Mesendoderm (in vitro differentiated cells): ENCODE measurements around the gene PDSS2.

ENCODE experiments used
- DNase-seq: peaks from one replicate; pipeline ENCODE4 v3.0.0; 2013
- H2AK5ac ChIP-seq: 2 replicates; pipeline ENCODE4 v1.6.1; 2013; ENCODE audit warnings: low read length, inconsistent platforms
- H2BK120ac ChIP-seq: 2 replicates; pipeline ENCODE4 v1.6.1; 2013; ENCODE audit warnings: low read depth, mild to moderate bottlenecking, low read length, moderate library complexity, mixed read lengths
- H2BK15ac ChIP-seq: replicated peaks from 2 replicates; pipeline ENCODE4 v1.6.1; 2013; ENCODE audit warnings: low read depth, mild to moderate bottlenecking, moderate library complexity
- H2BK5ac ChIP-seq: 2 replicates; pipeline ENCODE4 v1.6.1; 2013; ENCODE audit warnings: low read length, inconsistent platforms
- H3K18ac ChIP-seq: 2 replicates; pipeline ENCODE4 v1.6.1; 2013; ENCODE audit warnings: mild to moderate bottlenecking, low read length, mixed read lengths
- H3K23ac ChIP-seq: one replicate; pipeline ENCODE4 v1.6.1; 2013; ENCODE audit warnings: low read length
- H3K27ac ChIP-seq: 2 replicates; pipeline ENCODE4 v1.5.1; 2013; ENCODE audit warnings: low read depth, mild to moderate bottlenecking, inconsistent platforms, low read length, moderate library complexity
- H3K27me3 ChIP-seq: 2 replicates; pipeline ENCODE4 v1.6.1; 2013; ENCODE audit warnings: low read length, control low read depth, mild to moderate bottlenecking, inconsistent platforms; ENCODE audit not compliant: insufficient read depth, poor library complexity
- H3K36me3 ChIP-seq: 2 replicates; pipeline ENCODE4 v1.6.1; 2013; ENCODE audit warnings: low read length, inconsistent platforms; ENCODE audit not compliant: control insufficient read depth, insufficient read depth
- H3K4ac ChIP-seq: one replicate; pipeline ENCODE4 v1.6.1; 2013; ENCODE audit warnings: low read depth, mild to moderate bottlenecking, low read length, moderate library complexity
- H3K4me1 ChIP-seq: 2 replicates; pipeline ENCODE4 v1.6.1; 2013; ENCODE audit warnings: low read depth, low read length, inconsistent platforms; ENCODE audit not compliant: control insufficient read depth
- H3K4me2 ChIP-seq: 2 replicates; pipeline ENCODE4 v1.6.1; 2013; ENCODE audit warnings: low read length
- H3K4me3 ChIP-seq: 2 replicates; pipeline ENCODE4 v1.5.1; 2013; ENCODE audit warnings: mild to moderate bottlenecking, low read length
- H3K56ac ChIP-seq: one replicate; pipeline ENCODE4 v1.6.1; 2013; ENCODE audit warnings: low read length
- H3K79me1 ChIP-seq: 2 replicates; pipeline ENCODE4 v1.6.1; 2013; ENCODE audit warnings: low read length, inconsistent platforms
- H3K79me2 ChIP-seq: 2 replicates; pipeline ENCODE4 v1.6.1; 2013; ENCODE audit warnings: mild to moderate bottlenecking, low read length; ENCODE audit not compliant: control insufficient read depth, insufficient read depth
- H3K9ac ChIP-seq: 2 replicates; pipeline ENCODE4 v1.6.1; 2013; ENCODE audit warnings: low read length, inconsistent platforms
- H4K5ac ChIP-seq: one replicate; pipeline ENCODE4 v1.6.1; 2013; ENCODE audit warnings: low read length
- H4K8ac ChIP-seq: one replicate; pipeline ENCODE4 v1.6.1; 2013; ENCODE audit warnings: low read depth, mild to moderate bottlenecking, control low read depth, low read length, moderate library complexity
- WGBS: extraction: QIAGEN DNeasy Blood & Tissue Kit; methylation state at CpG from one replicate; pipeline ENCODE4 v1.1.7; 2013; ENCODE audit warnings: low lambda C conversion rate, missing lambda C conversion rate; ENCODE audit not compliant: insufficient coverage; ENCODE audit errors: extremely low coverage; 5-methylcytosine and 5-hydroxymethylcytosine counted together

Gene PDSS2

GRCh38 chr6:107235007-107235406 is 224.4 kb downstream of the PDSS2 start:
- H3K4me1 ChIP-seq, result no peaks in the 10 kb centered on the region
- H3K56ac ChIP-seq, result no peak overlapping the region
- no peak overlapping the region for H2BK120ac ChIP-seq
- no peak overlapping the region for H2BK15ac ChIP-seq
- no peak overlapping the region for H3K18ac ChIP-seq
- H3K4ac ChIP-seq, result no peak overlapping the region
- no peak overlapping the region for H4K8ac ChIP-seq
- no peak overlapping the region for H3K4me3 ChIP-seq
- no peaks in the 10 kb centered on the region for H3K79me1 ChIP-seq
- no peaks in the 10 kb centered on the region for H3K27me3 ChIP-seq
- no peak overlapping the region for H3K27ac ChIP-seq
- no peaks in the 10 kb centered on the region for H3K36me3 ChIP-seq
- DNase-seq, result no peak
- H3K9ac ChIP-seq, result no peak overlapping the region
- no CpG with 5 or more reads among the region's 2 CpGs for WGBS
- no peak overlapping the region for H2AK5ac ChIP-seq
- no peak overlapping the region for H4K5ac ChIP-seq
- no peaks in the 10 kb centered on the region for H3K79me2 ChIP-seq
- H3K4me2 ChIP-seq, result no peak overlapping the region
- no peak overlapping the region for H2BK5ac ChIP-seq
- H3K23ac ChIP-seq, result no peak overlapping the region

- no peak overlapping the region for H3K56ac ChIP-seq
- WGBS, result no CpG with 5 or more reads among the region's 3 CpGs
Measured at GRCh38 chr6:107231243-107231642, 228.1 kb downstream of the PDSS2 start.

GRCh38 chr6:107230448-107230847 is 228.9 kb downstream of the PDSS2 start:
- H4K5ac ChIP-seq, result no peak overlapping the region
- H3K36me3 ChIP-seq, result no peaks in the 10 kb centered on the region
- H3K79me2 ChIP-seq, result no peaks in the 10 kb centered on the region
- H3K9ac ChIP-seq, result no peak overlapping the region
- H4K8ac ChIP-seq, result no peak overlapping the region
- H3K18ac ChIP-seq, result no peak overlapping the region
- no peaks in the 10 kb centered on the region for H3K4me1 ChIP-seq
- no peak overlapping the region for H3K4me2 ChIP-seq
- no peak for DNase-seq
- no peak overlapping the region for H2AK5ac ChIP-seq
- no peak overlapping the region for H2BK15ac ChIP-seq
- no CpG with 5 or more reads among the region's 1 CpG for WGBS
- no peaks in the 10 kb centered on the region for H3K79me1 ChIP-seq
- H3K27ac ChIP-seq, result no peak overlapping the region
- no peak overlapping the region for H3K23ac ChIP-seq
- no peak overlapping the region for H3K4me3 ChIP-seq
- no peaks in the 10 kb centered on the region for H3K27me3 ChIP-seq
- H3K4ac ChIP-seq, result no peak overlapping the region
- H3K56ac ChIP-seq, result no peak overlapping the region
- H2BK120ac ChIP-seq, result no peak overlapping the region
- no peak overlapping the region for H2BK5ac ChIP-seq

More at GRCh38 chr6:107231243-107231642, 228.1 kb downstream of the PDSS2 start:
- no peak for DNase-seq
- H3K27ac ChIP-seq, result no peak overlapping the region
- no peak overlapping the region for H3K4me2 ChIP-seq
- H3K18ac ChIP-seq, result no peak overlapping the region
- H2AK5ac ChIP-seq, result no peak overlapping the region
- no peaks in the 10 kb centered on the region for H3K79me1 ChIP-seq
- no peak overlapping the region for H3K4ac ChIP-seq
- H3K79me2 ChIP-seq, result no peaks in the 10 kb centered on the region
- no peak overlapping the region for H3K9ac ChIP-seq
- no peak overlapping the region for H3K23ac ChIP-seq
- H2BK5ac ChIP-seq, result no peak overlapping the region
- no peak overlapping the region for H2BK15ac ChIP-seq
- no peak overlapping the region for H4K8ac ChIP-seq
- H4K5ac ChIP-seq, result no peak overlapping the region
- no peak overlapping the region for H3K4me3 ChIP-seq
- no peaks in the 10 kb centered on the region for H3K4me1 ChIP-seq
- no peaks in the 10 kb centered on the region for H3K36me3 ChIP-seq
- no peaks in the 10 kb centered on the region for H3K27me3 ChIP-seq
- H2BK120ac ChIP-seq, result no peak overlapping the region

GRCh38 chr6:107230024-107230423 is 229.3 kb downstream of the PDSS2 start:
- no peak overlapping the region for H2AK5ac ChIP-seq
- no peak overlapping the region for H3K27ac ChIP-seq
- H2BK15ac ChIP-seq, result no peak overlapping the region
- H3K4me1 ChIP-seq, result no peaks in the 10 kb centered on the region
- H2BK120ac ChIP-seq, result no peak overlapping the region
- WGBS, result no CpG with 5 or more reads among the region's 2 CpGs
- H3K4ac ChIP-seq, result no peak overlapping the region
- no peak overlapping the region for H3K4me2 ChIP-seq
- H3K18ac ChIP-seq, result no peak overlapping the region
- H4K5ac ChIP-seq, result no peak overlapping the region
- no peak overlapping the region for H2BK5ac ChIP-seq
- no peak overlapping the region for H4K8ac ChIP-seq
- H3K79me1 ChIP-seq, result no peaks in the 10 kb centered on the region
- H3K36me3 ChIP-seq, result no peaks in the 10 kb centered on the region
- H3K4me3 ChIP-seq, result no peak overlapping the region
- no peak overlapping the region for H3K9ac ChIP-seq
- H3K27me3 ChIP-seq, result no peaks in the 10 kb centered on the region
- no peak overlapping the region for H3K23ac ChIP-seq
- H3K56ac ChIP-seq, result no peak overlapping the region
- DNase-seq, result no peak
- H3K79me2 ChIP-seq, result no peaks in the 10 kb centered on the region

- Histone ChIP-seq H3K4me2 (no peak overlapping the region), H3K56ac (no peak overlapping the region), H4K8ac (no peak overlapping the region), H2BK15ac (no peak overlapping the region), H3K36me3 (no peaks in the 10 kb centered on the region), H3K27me3 (no peaks in the 10 kb centered on the region), H4K5ac (no peak overlapping the region), H3K4me1 (no peaks in the 10 kb centered on the region), H3K18ac (no peak overlapping the region), H2BK120ac (no peak overlapping the region), H3K79me2 (no peaks in the 10 kb centered on the region), H3K79me1 (no peaks in the 10 kb centered on the region), H3K27ac (no peak overlapping the region), H3K23ac (no peak overlapping the region), H2AK5ac (no peak overlapping the region), H3K4ac (no peak overlapping the region), H3K9ac (no peak overlapping the region), H3K4me3 (no peak overlapping the region), H2BK5ac (no peak overlapping the region)
- no peak for DNase-seq
- WGBS, result no CpG with 5 or more reads among the region's 1 CpG
Measured at GRCh38 chr6:107228754-107229153, 230.6 kb downstream of the PDSS2 start.

- Histone ChIP-seq H3K56ac (no peak overlapping the region), H3K4ac (no peak overlapping the region), H2BK15ac (no peak overlapping the region), H3K36me3 (no peaks in the 10 kb centered on the region), H3K23ac (no peak overlapping the region), H3K79me1 (no peaks in the 10 kb centered on the region), H3K4me1 (no peaks in the 10 kb centered on the region), H2BK120ac (no peak overlapping the region), H4K8ac (no peak overlapping the region), H2BK5ac (no peak overlapping the region), H3K9ac (no peak overlapping the region), H3K79me2 (no peaks in the 10 kb centered on the region), H2AK5ac (no peak overlapping the region), H3K18ac (no peak overlapping the region), H4K5ac (no peak overlapping the region), H3K4me3 (no peak overlapping the region), H3K4me2 (no peak overlapping the region), H3K27me3 (no peaks in the 10 kb centered on the region), H3K27ac (no peak overlapping the region)
- DNase-seq, result no peak
- no CpG with 5 or more reads among the region's 2 CpGs for WGBS
Measured at GRCh38 chr6:107221519-107221918, 237.8 kb downstream of the PDSS2 start.
